K562 (cell line): ENCODE measurements around the gene TMEM86A. TPM values are rescaled to one million over a fixed set of nuclear protein-coding genes. Genes with fewer than 3 reads are reported as not detected.

ENCODE experiments used
- ATAC-seq: fragments of 200-7000 bp; cut with Tn5 transposase; 3 replicates; pipeline ENCODE4 v1.9.1; 2020; ENCODE audit warnings: moderate library complexity
- BruUV-seq: library from RNA; stranded (reverse); fragments of 400-500 nt; replicated peaks from 2 replicates; lab custom pipeline; 2021; lab: Mats Ljungman, UMichigan
- CTCF ChIA-PET: fragments of 300-600 bp; formaldehyde crosslinking; extraction: SDS; loops from one replicate; lab custom pipeline; 2021; ENCODE audit warnings: low intra/inter-chr PET ratio; lab: Yijun Ruan, JAX
- POLR2A ChIA-PET: fragments of 300-600, 350-650 bp; sonication (Branson Sonifier 250); formaldehyde crosslinking; extraction: SDS; loops from one replicate; lab custom pipeline; 2021; ENCODE audit warnings: antibody characterized with exemption, inconsistent platforms; lab: Yijun Ruan, JAX
- DNase-seq, 4 experiments: peaks; one replicate each; pipeline versions ENCODE4 v3.0.0 to v3.0.0-alpha.2; 2011 to 2018; ENCODE audit warnings: low spot score in 3 of 4, mixed read lengths in 3 of 4; ENCODE audit errors: extremely low read depth in 1 of 4
- FAIRE-seq: peaks from 2 replicates; lab custom pipeline; 2011; peaks lifted over from hg19 to GRCh38; lab: Jason Lieb, UNC
- H2AFZ ChIP-seq: 2 replicates; pipeline ENCODE4 v1.6.0; 2011; ENCODE audit warnings: low read depth, low read length, control low read depth, inconsistent platforms
- H3K27ac ChIP-seq: fragments of 200-600 bp; 3 replicates; pipeline ENCODE4 v1.8.0; 2011; ENCODE audit warnings: low read depth, mild to moderate bottlenecking, control low read depth, inconsistent platforms, low read length, moderate library complexity, mixed read lengths; ENCODE audit errors: extremely low read depth
- H3K27me3 ChIP-seq, 2 experiments: fragments of 300-600 bp in 1 of 2; 2 replicates in 1 of 2; 3 replicates in 1 of 2; pipeline versions ENCODE4 v1.6.0 to v1.8.0; 2011; ENCODE audit warnings: inconsistent platforms in 2 of 2, low read length in 2 of 2, mild to moderate bottlenecking in 1 of 2, mixed read lengths in 1 of 2, moderate library complexity in 1 of 2; ENCODE audit not compliant: control insufficient read depth in 2 of 2, insufficient read depth in 2 of 2
- H3K36me3 ChIP-seq: fragments of 300-600 bp; 3 replicates; pipeline ENCODE4 v1.8.0; 2011; ENCODE audit warnings: mild to moderate bottlenecking, low read length, inconsistent platforms; ENCODE audit not compliant: control insufficient read depth, insufficient read depth
- H3K4me1 ChIP-seq, 2 experiments: fragments of 200-600 bp in 1 of 2; replicated peaks in 1 of 2; 2 replicates in 1 of 2; 3 replicates in 1 of 2; pipeline versions ENCODE4 v1.5.1 to v1.8.0; 2011; ENCODE audit warnings: inconsistent platforms in 2 of 2, low read length in 2 of 2, mild to moderate bottlenecking in 1 of 2, mixed read lengths in 1 of 2, moderate library complexity in 1 of 2; ENCODE audit not compliant: control insufficient read depth in 2 of 2, insufficient read depth in 2 of 2
- H3K4me2 ChIP-seq: 2 replicates; pipeline ENCODE4 v1.6.1; 2011; ENCODE audit warnings: low read length, control low read depth, inconsistent platforms, mixed read lengths; ENCODE audit not compliant: insufficient read depth
- H3K4me3 ChIP-seq: fragments of 200-600 bp; sonication (generic), shearing (Covaris generic); 2 replicates; pipeline ENCODE4 v1.5.1; 2016; ENCODE audit warnings: control low read depth, inconsistent platforms
- H3K79me2 ChIP-seq: fragments of 200-600 bp; 3 replicates; pipeline ENCODE4 v1.8.0; 2011; ENCODE audit warnings: low read length, inconsistent platforms; ENCODE audit not compliant: control insufficient read depth, insufficient read depth
- H3K9ac ChIP-seq, 2 experiments: 2 replicates each; pipeline versions ENCODE4 v1.6.0 to v1.6.1; 2011; ENCODE audit warnings: low read depth in 2 of 2, low read length in 2 of 2, control low read depth in 1 of 2, inconsistent platforms in 1 of 2, mild to moderate bottlenecking in 1 of 2, mixed read lengths in 1 of 2; ENCODE audit not compliant: insufficient read depth in 1 of 2
- H3K9me1 ChIP-seq: one replicate; pipeline ENCODE4 v1.6.0; 2011; ENCODE audit warnings: inconsistent platforms, mild to moderate bottlenecking, low read length, moderate library complexity; ENCODE audit not compliant: control insufficient read depth, insufficient read depth
- H3K9me3 ChIP-seq: replicated peaks from 2 replicates; pipeline ENCODE4 v1.5.1; 2011; ENCODE audit warnings: low read depth, low read length, inconsistent platforms; ENCODE audit not compliant: control insufficient read depth, insufficient read depth
- H4K20me1 ChIP-seq: replicated peaks from 2 replicates; pipeline ENCODE4 v1.6.1; 2011; ENCODE audit warnings: low read length, inconsistent platforms, mixed read lengths; ENCODE audit not compliant: control insufficient read depth, insufficient read depth
- RAD21 ChIP-seq, 2 experiments: fragments of 250-450 bp in 1 of 2; fragments of 450-650 bp in 1 of 2; sonication (Bioruptor Pico) in 1 of 2; formaldehyde crosslinking in 1 of 2; IDR thresholded peaks in 1 of 2; conservative IDR thresholded peaks in 1 of 2; 2 replicates each; pipeline versions ENCODE4 v1.4.0 to v1.8.0; 2020 to 2022; ENCODE audit warnings: mild to moderate bottlenecking in 2 of 2, moderate library complexity in 1 of 2
- ZNF551 ChIP-seq: fragments of 250-450 bp; sonication (Bioruptor Pico); IDR thresholded peaks from 2 replicates; pipeline ENCODE4 v1.5.0; 2021; ENCODE audit warnings: mild to moderate bottlenecking, moderate library complexity
- WGBS: fragments of 100-300 bp; shearing (Covaris generic); methylation state at CpG from one replicate; pipeline ENCODE4 v1.1.6; 2016; ENCODE audit warnings: low coverage, mixed read lengths; ENCODE audit not compliant: insufficient coverage; ENCODE audit errors: missing lambda C conversion rate; 5-methylcytosine and 5-hydroxymethylcytosine counted together
- in situ Hi-C: fragments of 300-500 bp; cut with MboI; formaldehyde crosslinking; loops from 4 replicates; pipeline ENCODE4 v1.15.0; 2018; ENCODE audit warnings: inconsistent platforms, mixed read lengths
- intact Hi-C: fragments of 100-400 bp; cut with micrococcal nuclease; formaldehyde crosslinking; loops from 2 replicates; pipeline ENCODE4 v1.14.2; 2022
- polyA plus RNA-seq, 8 experiments: library from polyadenylated mRNA; depleted of rRNA in 4 of 8; stranded (reverse) in 5 of 8; unstranded in 3 of 8; fragments of >200 nt; fragmentation: Nextera tagmentation in 2 of 8; fragmentation: Illumina TruSeq in 1 of 8; extraction: Ambion mirVana in 2 of 8; extraction: Trizol in 1 of 8; gene quantifications; 2 replicates each; pipeline versions ENCODE4 v1.2.1 to v1.2.3, GENCODE V29; 2011 to 2014; ENCODE audit warnings: inconsistent platforms in 1 of 8, missing spikeins in 1 of 8
- total RNA-seq, 7 experiments: library from RNA; depleted of rRNA in 6 of 7; stranded (reverse); fragments of >200 nt in 6 of 7; fragmentation: Illumina TruSeq in 2 of 7; extraction: Trizol in 2 of 7; gene quantifications; 2 replicates each; pipeline versions ENCODE4 v1.2.1 to v1.2.3, GENCODE V29; 2011 to 2021; ENCODE audit warnings: low replicate concordance in 1 of 7
- TF ChIP-seq, protein P1 (sequence below), 3 experiments: IDR thresholded peaks in 2 of 3; conservative IDR thresholded peaks in 1 of 3; 2 replicates each; pipeline ENCODE4 v1.5.1; 2011 to 2012; ENCODE audit warnings: low read length in 3 of 3, mild to moderate bottlenecking in 3 of 3, control low read depth in 2 of 3, improper control_type of control experiment in 1 of 3, inconsistent platforms in 1 of 3, low read depth in 1 of 3, mixed read lengths in 1 of 3, moderate library complexity in 1 of 3; ENCODE audit not compliant: insufficient read depth in 2 of 3
- TF ChIP-seq, protein P2 (sequence below), 2 experiments: fragments of 450-650 bp; formaldehyde crosslinking in 1 of 2; IDR thresholded peaks; 2 replicates each; pipeline versions ENCODE4 v1.4.0 to v1.6.1; 2014 to 2020; ENCODE audit warnings: mild to moderate bottlenecking in 2 of 2, borderline replicate concordance in 1 of 2, low read depth in 1 of 2

The TMEM86A gene
- total and polyA plus RNA-seq, 9 of the 15 experiments (the other 6 are each of a cell fraction or from before 2014, with no cell fraction given): 0.22 to 1.3 (median 0.40) TPM; not detected in 2

DNA sequence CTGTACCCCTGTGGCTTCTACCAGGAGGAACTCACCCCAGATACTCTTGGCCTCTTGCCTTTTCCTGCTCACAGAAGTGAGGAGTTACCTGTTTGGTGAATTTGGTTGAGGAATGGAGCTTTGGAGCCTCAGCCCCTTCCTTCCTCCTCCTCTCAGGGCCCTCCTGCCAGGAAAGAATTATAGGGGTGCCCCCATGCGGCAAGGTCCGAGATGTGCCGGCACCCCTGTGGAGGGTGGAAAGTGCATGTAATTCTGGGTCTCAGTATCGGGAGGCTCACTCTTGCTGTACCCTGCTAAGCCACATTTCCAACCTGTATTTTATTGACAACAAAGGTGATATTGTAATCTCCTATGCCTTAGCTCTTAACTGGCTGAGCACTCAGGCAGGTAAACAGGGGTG lies 41.1 kb downstream of the TMEM86A start:
- H3K36me3 ChIP-seq: no peaks in the 10 kb centered on the region
- H4K20me1 ChIP-seq: 0 out of 2 replicates have a peak, but pooled peaks cover 3% of the 10 kb centered on the region
- no peak overlapping the region for H3K9ac ChIP-seq
- POLR2A ChIA-PET: interaction anchor here (0.7 to 1.4 kb wide), 3 partner anchors 12 to 331 kb away, joined by 3 to 6 read pairs (median 3); no protein-coding TSS in a partner anchor
- no peaks in the 10 kb centered on the region for H3K4me1 ChIP-seq
- H3K27me3 ChIP-seq: peaks cover 21 to 73% of the 10 kb centered on the region in 2 experiments
- in situ Hi-C loops: loop anchor here (10.0 to 25.0 kb wide), 2 partner anchors 202 to 495 kb away; partner anchors contain the start of genes SAA2 and TSG101
- ATAC-seq: peak; percentile 77
- peak; percentile 11 for FAIRE-seq
- WGBS: 4% methylated on average over 4 of the region's 4 CpGs
- peak; percentile 33 to 49 (median 42) for DNase-seq
- TF ChIP-seq ZNF551 (CRISPR knock-in tag) (no peak), RAD21 (CRISPR knock-in tag; conservative IDR thresholded peaks at IDR 0.05 in 1 of 2, IDR thresholded peaks at IDR 0.05 in 1 of 2) (peak; percentile 39 to 55)
- TF ChIP-seq, protein P1, sequence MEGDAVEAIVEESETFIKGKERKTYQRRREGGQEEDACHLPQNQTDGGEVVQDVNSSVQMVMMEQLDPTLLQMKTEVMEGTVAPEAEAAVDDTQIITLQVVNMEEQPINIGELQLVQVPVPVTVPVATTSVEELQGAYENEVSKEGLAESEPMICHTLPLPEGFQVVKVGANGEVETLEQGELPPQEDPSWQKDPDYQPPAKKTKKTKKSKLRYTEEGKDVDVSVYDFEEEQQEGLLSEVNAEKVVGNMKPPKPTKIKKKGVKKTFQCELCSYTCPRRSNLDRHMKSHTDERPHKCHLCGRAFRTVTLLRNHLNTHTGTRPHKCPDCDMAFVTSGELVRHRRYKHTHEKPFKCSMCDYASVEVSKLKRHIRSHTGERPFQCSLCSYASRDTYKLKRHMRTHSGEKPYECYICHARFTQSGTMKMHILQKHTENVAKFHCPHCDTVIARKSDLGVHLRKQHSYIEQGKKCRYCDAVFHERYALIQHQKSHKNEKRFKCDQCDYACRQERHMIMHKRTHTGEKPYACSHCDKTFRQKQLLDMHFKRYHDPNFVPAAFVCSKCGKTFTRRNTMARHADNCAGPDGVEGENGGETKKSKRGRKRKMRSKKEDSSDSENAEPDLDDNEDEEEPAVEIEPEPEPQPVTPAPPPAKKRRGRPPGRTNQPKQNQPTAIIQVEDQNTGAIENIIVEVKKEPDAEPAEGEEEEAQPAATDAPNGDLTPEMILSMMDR (IDR thresholded peaks at IDR 0.05 in 2 of 3, conservative IDR thresholded peaks at IDR 0.05 in 1 of 3; ENCODE audit: insufficient read depth in 2 of 3, low read depth in 1 of 3, low read length in 3 of 3): peak; percentile 47 to 59 (median 55); a peak in 5 of 6 replicates
- TF ChIP-seq, protein P2, sequence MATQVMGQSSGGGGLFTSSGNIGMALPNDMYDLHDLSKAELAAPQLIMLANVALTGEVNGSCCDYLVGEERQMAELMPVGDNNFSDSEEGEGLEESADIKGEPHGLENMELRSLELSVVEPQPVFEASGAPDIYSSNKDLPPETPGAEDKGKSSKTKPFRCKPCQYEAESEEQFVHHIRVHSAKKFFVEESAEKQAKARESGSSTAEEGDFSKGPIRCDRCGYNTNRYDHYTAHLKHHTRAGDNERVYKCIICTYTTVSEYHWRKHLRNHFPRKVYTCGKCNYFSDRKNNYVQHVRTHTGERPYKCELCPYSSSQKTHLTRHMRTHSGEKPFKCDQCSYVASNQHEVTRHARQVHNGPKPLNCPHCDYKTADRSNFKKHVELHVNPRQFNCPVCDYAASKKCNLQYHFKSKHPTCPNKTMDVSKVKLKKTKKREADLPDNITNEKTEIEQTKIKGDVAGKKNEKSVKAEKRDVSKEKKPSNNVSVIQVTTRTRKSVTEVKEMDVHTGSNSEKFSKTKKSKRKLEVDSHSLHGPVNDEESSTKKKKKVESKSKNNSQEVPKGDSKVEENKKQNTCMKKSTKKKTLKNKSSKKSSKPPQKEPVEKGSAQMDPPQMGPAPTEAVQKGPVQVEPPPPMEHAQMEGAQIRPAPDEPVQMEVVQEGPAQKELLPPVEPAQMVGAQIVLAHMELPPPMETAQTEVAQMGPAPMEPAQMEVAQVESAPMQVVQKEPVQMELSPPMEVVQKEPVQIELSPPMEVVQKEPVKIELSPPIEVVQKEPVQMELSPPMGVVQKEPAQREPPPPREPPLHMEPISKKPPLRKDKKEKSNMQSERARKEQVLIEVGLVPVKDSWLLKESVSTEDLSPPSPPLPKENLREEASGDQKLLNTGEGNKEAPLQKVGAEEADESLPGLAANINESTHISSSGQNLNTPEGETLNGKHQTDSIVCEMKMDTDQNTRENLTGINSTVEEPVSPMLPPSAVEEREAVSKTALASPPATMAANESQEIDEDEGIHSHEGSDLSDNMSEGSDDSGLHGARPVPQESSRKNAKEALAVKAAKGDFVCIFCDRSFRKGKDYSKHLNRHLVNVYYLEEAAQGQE (IDR thresholded peaks at IDR 0.05; ENCODE audit: borderline replicate concordance): peak; percentile 28; the same call in 1 of the 2 replicates
- TF ChIP-seq, protein P2 (CRISPR knock-in tag; IDR thresholded peaks at IDR 0.05; ENCODE audit: low read depth): no peak
- TF ChIP-seq, all 486 proteins: peak for 3
- intact Hi-C loops: loop anchor here (10.0 kb wide), 2 partner anchors 495 to 625 kb away; partner anchors contain the start of gene SAA2
- no peaks in the 10 kb centered on the region for H3K9me3 ChIP-seq
- no peak overlapping the region for H3K4me2 ChIP-seq
- CTCF ChIA-PET: interaction anchor here (0.6 kb wide), 1 partner anchor 520 kb away, joined by 3 read pairs; no protein-coding TSS in a partner anchor
- no peaks in the 10 kb centered on the region for H3K9me1 ChIP-seq
- no peak overlapping the region for H3K4me3 ChIP-seq
- BruUV-seq: no TSS peak
- H2AFZ ChIP-seq: no peak overlapping the region
- H3K27ac ChIP-seq: no peak overlapping the region
- no peaks in the 10 kb centered on the region for H3K79me2 ChIP-seq
